Parathyroid adenoma (tissue), 2 donors: ENCODE data around the gene FBXO21.

Experiments used
- H2AFZ ChIP-seq: fragments of 300-600 bp; sonication (generic); one replicate; pipeline ENCODE4 v1.7.0; 2017; ENCODE audit warnings: antibody characterized with exemption, mild to moderate bottlenecking
- H3K27ac ChIP-seq: fragments of 300-600 bp; sonication (generic); one replicate; pipeline ENCODE4 v1.7.0; 2017
- H3K27me3 ChIP-seq: fragments of 300-600 bp; sonication (generic); one replicate; pipeline ENCODE4 v1.7.0; 2017; ENCODE audit warnings: low read length; ENCODE audit not compliant: control insufficient read depth, insufficient read depth
- H3K36me3 ChIP-seq: fragments of 300-600 bp; sonication (generic); one replicate; pipeline ENCODE4 v1.7.0; 2017; ENCODE audit warnings: low read length; ENCODE audit not compliant: control insufficient read depth, insufficient read depth
- H3K4me1 ChIP-seq: fragments of 300-600 bp; sonication (generic); one replicate; pipeline ENCODE4 v1.7.0; 2017; ENCODE audit warnings: control low read depth
- H3K4me2 ChIP-seq: fragments of 300-600 bp; sonication (generic); one replicate; pipeline ENCODE4 v1.7.0; 2017; ENCODE audit warnings: low read length
- H3K4me3 ChIP-seq: fragments of 300-600 bp; sonication (generic); one replicate; pipeline ENCODE4 v1.7.0; 2017; ENCODE audit warnings: low read depth, low read length
- H3K79me2 ChIP-seq: fragments of 300-600 bp; sonication (generic); one replicate; pipeline ENCODE4 v1.7.0; 2017; ENCODE audit warnings: control low read depth
- H3K9ac ChIP-seq: fragments of 300-600 bp; sonication (generic); one replicate; pipeline ENCODE4 v1.7.0; 2017; ENCODE audit warnings: mild to moderate bottlenecking
- H3K9me3 ChIP-seq: fragments of 300-600 bp; sonication (generic); one replicate; pipeline ENCODE4 v1.7.0; 2017; ENCODE audit warnings: low read length; ENCODE audit not compliant: control insufficient read depth
- CTCF ChIP-seq: fragments of 300-600 bp; sonication (generic); IDR thresholded peaks from one replicate; pipeline ENCODE4 v1.7.0; 2017; ENCODE audit warnings: antibody characterized with exemption, mild to moderate bottlenecking
- donor health status: primary hyperparathyroidism.

Gene FBXO21

GRCh38 chr12:117118838-117119591, 71.3 kb downstream of the FBXO21 start:
- Histone ChIP-seq H3K4me2 (no peak overlapping the region), H3K36me3 (no peaks in the 10 kb centered on the region), H3K4me3 (no peak overlapping the region), H3K9me3 (no peaks in the 10 kb centered on the region), H3K79me2 (no peaks in the 10 kb centered on the region), H3K27me3 (no peaks in the 10 kb centered on the region), H3K4me1 (no peaks in the 10 kb centered on the region), H3K9ac (no peak overlapping the region), H2AFZ (no peak overlapping the region), H3K27ac (no peak overlapping the region)
- TF ChIP-seq CTCF, result no peak

- H3K4me1 ChIP-seq, result peaks cover 2% of the 10 kb centered on the region
- no peak overlapping the region for H3K27ac ChIP-seq
- no peaks in the 10 kb centered on the region for H3K9me3 ChIP-seq
- TF ChIP-seq CTCF, result no peak
- no peak overlapping the region for H3K9ac ChIP-seq
- H3K27me3 ChIP-seq, result no peaks in the 10 kb centered on the region
- H3K36me3 ChIP-seq, result no peaks in the 10 kb centered on the region
- no peaks in the 10 kb centered on the region for H3K79me2 ChIP-seq
- no peak overlapping the region for H3K4me3 ChIP-seq
- H2AFZ ChIP-seq, result no peak overlapping the region
- no peak overlapping the region for H3K4me2 ChIP-seq
These were observed 75.5 kb downstream of the FBXO21 start for GRCh38 chr12:117114784-117115183.

GRCh38 chr12:117113231-117113630, 77.0 kb downstream of the FBXO21 start:
- H3K36me3 ChIP-seq, result no peaks in the 10 kb centered on the region
- no peaks in the 10 kb centered on the region for H3K27me3 ChIP-seq
- no peak overlapping the region for H3K4me3 ChIP-seq
- H3K9me3 ChIP-seq, result no peaks in the 10 kb centered on the region
- no peaks in the 10 kb centered on the region for H3K79me2 ChIP-seq
- no peak overlapping the region for H3K9ac ChIP-seq
- no peak overlapping the region for H3K27ac ChIP-seq
- no peak for TF ChIP-seq CTCF
- H3K4me1 ChIP-seq, result peaks cover 2% of the 10 kb centered on the region
- H3K4me2 ChIP-seq, result no peak overlapping the region
- H2AFZ ChIP-seq, result no peak overlapping the region

GRCh38 chr12:117111821-117112595, 78.3 kb downstream of the FBXO21 start:
- Histone ChIP-seq H3K36me3 (no peaks in the 10 kb centered on the region), H3K4me3 (no peak overlapping the region), H3K27me3 (no peaks in the 10 kb centered on the region), H2AFZ (no peak overlapping the region), H3K79me2 (no peaks in the 10 kb centered on the region), H3K4me1 (peaks cover 2% of the 10 kb centered on the region), H3K9ac (no peak overlapping the region), H3K9me3 (no peaks in the 10 kb centered on the region), H3K4me2 (no peak overlapping the region), H3K27ac (no peak overlapping the region)
- TF ChIP-seq CTCF, result no peak
